H1 (cell line): ENCODE measurements around the gene MACROD1. TPM values are rescaled to one million over a fixed set of nuclear protein-coding genes. Genes with fewer than 3 reads are reported as not detected.

Experiments used
- CTCF ChIA-PET: fragments of 300-600 bp; sonication (Branson Sonifier 250); formaldehyde crosslinking; loops from one replicate; lab custom pipeline; 2021; ENCODE audit not compliant: partially characterized antibody; lab: Charles Lee
- POLR2A ChIA-PET: fragments of 300-600 bp; sonication (Branson Sonifier 250); formaldehyde crosslinking; loops from one replicate; lab custom pipeline; 2021; ENCODE audit warnings: inconsistent platforms; ENCODE audit not compliant: partially characterized antibody; lab: Charles Lee
- DNase-seq, 2 experiments: peaks; one replicate each; pipeline versions ENCODE4 v3.0.0 to v3.0.0-alpha.2; 2010 to 2022; ENCODE audit warnings: low spot score in 2 of 2, low read depth in 1 of 2, mixed read lengths in 1 of 2
- FAIRE-seq: peaks from 2 replicates; lab custom pipeline; 2011; peaks lifted over from hg19 to GRCh38; lab: Jason Lieb, UNC
- H2AFZ ChIP-seq: 2 replicates; pipeline ENCODE4 v1.8.1; 2012; ENCODE audit warnings: low read length, inconsistent platforms
- H2AK5ac ChIP-seq: 2 replicates; pipeline ENCODE4 v1.6.1; 2013; ENCODE audit warnings: low read depth, low read length
- H2BK120ac ChIP-seq: replicated peaks from 2 replicates; pipeline ENCODE3; 2013; ENCODE audit warnings: low read depth, low read length, inconsistent platforms
- H2BK12ac ChIP-seq: 2 replicates; pipeline ENCODE4 v1.6.1; 2013; ENCODE audit warnings: low read depth, low read length
- H2BK15ac ChIP-seq: 2 replicates; pipeline ENCODE4 v1.6.1; 2013; ENCODE audit warnings: low read length
- H2BK20ac ChIP-seq: 2 replicates; pipeline ENCODE4 v1.6.1; 2013; ENCODE audit warnings: low read length
- H2BK5ac ChIP-seq: 2 replicates; pipeline ENCODE4 v1.6.1; 2013; ENCODE audit warnings: low read depth, low read length
- H3K14ac ChIP-seq: 2 replicates; pipeline ENCODE4 v1.6.1; 2013; ENCODE audit warnings: inconsistent platforms; ENCODE audit not compliant: insufficient read length
- H3K18ac ChIP-seq: 2 replicates; pipeline ENCODE4 v1.6.1; 2013; ENCODE audit warnings: low read length; ENCODE audit errors: extremely low read depth
- H3K23ac ChIP-seq: 2 replicates; pipeline ENCODE4 v1.6.1; 2013; ENCODE audit warnings: inconsistent platforms; ENCODE audit not compliant: insufficient read length
- H3K23me2 ChIP-seq: 2 replicates; pipeline ENCODE4 v1.6.1; 2013; ENCODE audit warnings: low read depth, low read length
- H3K27ac ChIP-seq: 2 replicates; pipeline ENCODE4 v1.6.1; 2011; ENCODE audit warnings: low read depth, low read length, inconsistent platforms
- H3K27me3 ChIP-seq, 4 experiments: replicated peaks in 1 of 4; 1 replicate in 1 of 4; 2 replicates in 3 of 4; pipeline versions ENCODE4 v1.6.1 to v1.8.1; 2011 to 2013; ENCODE audit warnings: low read length in 3 of 4, mild to moderate bottlenecking in 3 of 4, inconsistent platforms in 2 of 4, mixed read lengths in 2 of 4, moderate library complexity in 1 of 4; ENCODE audit not compliant: control insufficient read depth in 3 of 4, insufficient read depth in 3 of 4; ENCODE audit errors: extremely low read depth in 1 of 4
- H3K36me3 ChIP-seq, 4 experiments: 2 replicates each; pipeline versions ENCODE4 v1.6.1 to v1.8.1; 2011 to 2013; ENCODE audit warnings: mild to moderate bottlenecking in 4 of 4, low read length in 3 of 4, moderate library complexity in 2 of 4, control low read depth in 1 of 4, inconsistent platforms in 1 of 4; ENCODE audit not compliant: insufficient read depth in 4 of 4, control insufficient read depth in 2 of 4
- H3K4ac ChIP-seq: replicated peaks from 2 replicates; pipeline ENCODE3; 2013; ENCODE audit warnings: low read length, low read depth, mixed read lengths, inconsistent platforms; ENCODE audit not compliant: insufficient read length
- H3K4me1 ChIP-seq, 4 experiments: replicated peaks in 1 of 4; 1 replicate in 1 of 4; 2 replicates in 3 of 4; pipeline versions ENCODE4 v1.6.1 to v1.8.1; 2011 to 2013; ENCODE audit warnings: low read length in 3 of 4, inconsistent platforms in 2 of 4, mixed read lengths in 1 of 4; ENCODE audit not compliant: insufficient read depth in 4 of 4, control insufficient read depth in 3 of 4
- H3K4me2 ChIP-seq, 2 experiments: 2 replicates each; pipeline versions ENCODE4 v1.6.1 to v1.8.1; 2011 to 2013; ENCODE audit warnings: low read depth in 2 of 2, low read length in 2 of 2, control low read depth in 1 of 2, inconsistent platforms in 1 of 2, mild to moderate bottlenecking in 1 of 2; ENCODE audit not compliant: insufficient read depth in 1 of 2
- H3K4me3 ChIP-seq, 4 experiments: fragments of 200-600, 300-600 bp in 1 of 4; sonication (generic), shearing (Covaris generic), sonication (Bioruptor Twin) in 1 of 4; 2 replicates each; pipeline versions ENCODE4 v1.5.1 to v1.8.1; 2011 to 2016; ENCODE audit warnings: low read length in 4 of 4, low read depth in 3 of 4, control low read depth in 2 of 4, inconsistent platforms in 2 of 4, mild to moderate bottlenecking in 2 of 4, mixed read lengths in 1 of 4, moderate library complexity in 1 of 4; ENCODE audit not compliant: insufficient read depth in 2 of 4; ENCODE audit errors: extremely low read depth in 1 of 4
- H3K56ac ChIP-seq: replicated peaks from 2 replicates; pipeline ENCODE3; 2013; ENCODE audit warnings: low read depth, mild to moderate bottlenecking, mixed read lengths, low read length, inconsistent platforms; ENCODE audit not compliant: insufficient read length
- H3K79me1 ChIP-seq: 2 replicates; pipeline ENCODE4 v1.6.1; 2013; ENCODE audit warnings: low read depth, low read length, control low read depth
- H3K79me2 ChIP-seq, 2 experiments: 2 replicates each; pipeline versions ENCODE4 v1.6.1 to v1.8.1; 2012 to 2013; ENCODE audit warnings: low read length in 2 of 2, mild to moderate bottlenecking in 2 of 2, inconsistent platforms in 1 of 2; ENCODE audit not compliant: insufficient read depth in 2 of 2, control insufficient read depth in 1 of 2
- H3K9ac ChIP-seq, 4 experiments: replicated peaks in 1 of 4; 1 replicate in 1 of 4; 2 replicates in 3 of 4; pipeline versions ENCODE4 v1.6.1 to v1.8.1; 2011 to 2013; ENCODE audit warnings: low read depth in 3 of 4, low read length in 3 of 4, control low read depth in 2 of 4, mild to moderate bottlenecking in 2 of 4, moderate library complexity in 2 of 4, inconsistent platforms in 1 of 4; ENCODE audit errors: extremely low read depth in 1 of 4
- H3K9me3 ChIP-seq, 2 experiments: 2 replicates each; pipeline versions ENCODE4 v1.6.1 to v1.8.1; 2012 to 2013; ENCODE audit warnings: mild to moderate bottlenecking in 2 of 2, moderate library complexity in 2 of 2, control low read depth in 1 of 2, inconsistent platforms in 1 of 2, low read depth in 1 of 2, low read length in 1 of 2, mixed read lengths in 1 of 2; ENCODE audit not compliant: insufficient read depth in 2 of 2
- H4K20me1 ChIP-seq, 2 experiments: replicated peaks in 1 of 2; 2 replicates each; pipeline versions ENCODE3 to v1.8.1; 2011 to 2013; ENCODE audit warnings: inconsistent platforms in 2 of 2, low read length in 2 of 2, mild to moderate bottlenecking in 1 of 2; ENCODE audit not compliant: insufficient read depth in 2 of 2, control insufficient read depth in 1 of 2
- H4K5ac ChIP-seq: 2 replicates; pipeline ENCODE4 v1.6.1; 2013; ENCODE audit warnings: low read length, low read depth, mixed read lengths, inconsistent platforms; ENCODE audit not compliant: insufficient read length
- H4K8ac ChIP-seq: 2 replicates; pipeline ENCODE4 v1.8.0; 2013; ENCODE audit warnings: mild to moderate bottlenecking, moderate library complexity, low read length, inconsistent platforms; ENCODE audit not compliant: insufficient read depth; ENCODE audit errors: extremely low read depth
- H4K91ac ChIP-seq: replicated peaks from 2 replicates; pipeline ENCODE3; 2013; ENCODE audit warnings: low read length, mixed read lengths, inconsistent platforms; ENCODE audit not compliant: insufficient read length
- SRF ChIP-seq: IDR thresholded peaks from 2 replicates; pipeline ENCODE4 v1.6.1; 2011; ENCODE audit warnings: mild to moderate bottlenecking, low read depth, low read length, moderate library complexity
- WGBS, 2 experiments: shearing (Covaris generic) in 1 of 2; methylation state at CpG; one replicate each; pipeline versions ENCODE4 v1.1.6 to v1.1.7; 2013 to 2015; ENCODE audit warnings: low lambda C conversion rate in 2 of 2, mixed read lengths in 2 of 2, inconsistent platforms in 1 of 2, low coverage in 1 of 2, missing lambda C conversion rate in 1 of 2; ENCODE audit not compliant: insufficient replicate concordance in 2 of 2, insufficient coverage in 1 of 2, insufficient read length in 1 of 2; ENCODE audit errors: extremely low coverage in 1 of 2, missing lambda C conversion rate in 1 of 2; 5-methylcytosine and 5-hydroxymethylcytosine counted together
- polyA plus RNA-seq, 7 experiments: library from polyadenylated mRNA; depleted of rRNA in 3 of 7; stranded (reverse) in 5 of 7; unstranded in 2 of 7; fragments of >200 nt in 5 of 7; fragments of 200-250 nt in 2 of 7; gene quantifications; 1 replicate in 5 of 7; 2 replicates in 1 of 7; 4 replicates in 1 of 7; pipeline versions ENCODE4 v1.2.1 to v1.2.3, GENCODE V29; 2011 to 2013; ENCODE audit warnings: missing spikeins in 2 of 7, mixed read lengths in 2 of 7
- total RNA-seq: library from RNA; stranded (reverse); fragmentation: NEBNext Ultra II Directional; extraction: Animal tissue kit (Norgen Biotek cat#: 25700); gene quantifications from 2 replicates; pipeline ENCODE4 v1.2.1, GENCODE V29; 2021

MACROD1 gene
- total and polyA plus RNA-seq, 2 of the 8 experiments (the other 6 are each of a cell fraction or from before 2014, with no cell fraction given) = 19.5 to 34.1 TPM

GRCh38 chr11:63969461-63969860 lies 196.5 kb downstream of the MACROD1 start:
- FAIRE-seq = no peak
- Histone ChIP-seq H3K36me3 (no peaks in the 10 kb centered on the region), H2BK12ac (no peak overlapping the region)

More at GRCh38 chr11:63969461-63969860, 196.5 kb downstream of the MACROD1 start:
- H3K14ac ChIP-seq = no peak overlapping the region
- no peak overlapping the region for H2BK120ac ChIP-seq
- no peaks in the 10 kb centered on the region for H3K79me2 ChIP-seq
- TF ChIP-seq SRF = no peak
- H2BK15ac ChIP-seq = no peak overlapping the region
- no peaks in the 10 kb centered on the region for H3K23me2 ChIP-seq
- no peak overlapping the region for H2BK5ac ChIP-seq
- no peak overlapping the region for H3K4me3 ChIP-seq
- H4K5ac ChIP-seq = no peak overlapping the region
- WGBS, 2 experiments = 85% methylated on average over 2 of the region's 2 CpGs; no CpG with 5 or more reads in 1 of the 2 experiments
- no peak overlapping the region for H3K4ac ChIP-seq
- H4K91ac ChIP-seq = no peak overlapping the region
- no peak overlapping the region for H3K18ac ChIP-seq
- no peak overlapping the region for H2BK20ac ChIP-seq
- H2AFZ ChIP-seq = no peak overlapping the region
- no peak overlapping the region for H3K9ac ChIP-seq
- no peaks in the 10 kb centered on the region for H3K79me1 ChIP-seq
- no peak overlapping the region for H2AK5ac ChIP-seq
- H4K8ac ChIP-seq = no peak overlapping the region
- ChIA-PET CTCF (interaction anchor here (0.6 to 2.2 kb wide), 3 partner anchors 11 to 949 kb away, joined by 3 to 8 read pairs (median 3); no protein-coding TSS in a partner anchor), POLR2A (interaction anchor here (1.0 to 1.6 kb wide), 2 partner anchors 9 to 52 kb away, joined by 3 to 9 read pairs; partner anchors contain the start of gene RCOR2)
- DNase-seq = no peak
- no peak overlapping the region for H3K4me2 ChIP-seq
- no peaks in the 10 kb centered on the region for H4K20me1 ChIP-seq
- no peak overlapping the region for H3K56ac ChIP-seq
- H3K27ac ChIP-seq = no peak overlapping the region
- no peak overlapping the region for H3K23ac ChIP-seq
- peaks cover 0 to 17% (median 2%) of the 10 kb centered on the region in 4 experiments; a peak in 4 of 7 replicates for H3K27me3 ChIP-seq
- H3K9me3 ChIP-seq = no peaks in the 10 kb centered on the region
- no peaks in the 10 kb centered on the region for H3K4me1 ChIP-seq
